ENCODE data around the gene TIMP3. TPM values are rescaled to one million over a fixed set of nuclear protein-coding genes. Genes with fewer than 3 reads are reported as not detected.

TIMP3 gene
- total RNA-seq, 1 donor from 2014 or later: 15.2 TPM

GRCh38 chr22:32846780-32847491 lies 45.4 kb downstream of the TIMP3 start:
- H3K4me1 Mint-ChIP-seq (ENCODE audit: low read depth, unreplicated experiment): no peaks in the 10 kb centered on the region
- no peak overlapping the region for H3K4me3 Mint-ChIP-seq (ENCODE audit: unreplicated experiment)
- peaks cover 2% of the 10 kb centered on the region for H3K9me3 Mint-ChIP-seq (ENCODE audit: unreplicated experiment)
- no peak overlapping the region for H3K27ac Mint-ChIP-seq (ENCODE audit: unreplicated experiment)
- TF ChIP-seq, protein P1, sequence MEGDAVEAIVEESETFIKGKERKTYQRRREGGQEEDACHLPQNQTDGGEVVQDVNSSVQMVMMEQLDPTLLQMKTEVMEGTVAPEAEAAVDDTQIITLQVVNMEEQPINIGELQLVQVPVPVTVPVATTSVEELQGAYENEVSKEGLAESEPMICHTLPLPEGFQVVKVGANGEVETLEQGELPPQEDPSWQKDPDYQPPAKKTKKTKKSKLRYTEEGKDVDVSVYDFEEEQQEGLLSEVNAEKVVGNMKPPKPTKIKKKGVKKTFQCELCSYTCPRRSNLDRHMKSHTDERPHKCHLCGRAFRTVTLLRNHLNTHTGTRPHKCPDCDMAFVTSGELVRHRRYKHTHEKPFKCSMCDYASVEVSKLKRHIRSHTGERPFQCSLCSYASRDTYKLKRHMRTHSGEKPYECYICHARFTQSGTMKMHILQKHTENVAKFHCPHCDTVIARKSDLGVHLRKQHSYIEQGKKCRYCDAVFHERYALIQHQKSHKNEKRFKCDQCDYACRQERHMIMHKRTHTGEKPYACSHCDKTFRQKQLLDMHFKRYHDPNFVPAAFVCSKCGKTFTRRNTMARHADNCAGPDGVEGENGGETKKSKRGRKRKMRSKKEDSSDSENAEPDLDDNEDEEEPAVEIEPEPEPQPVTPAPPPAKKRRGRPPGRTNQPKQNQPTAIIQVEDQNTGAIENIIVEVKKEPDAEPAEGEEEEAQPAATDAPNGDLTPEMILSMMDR (IDR thresholded peaks at IDR 0.05; ENCODE audit: partially characterized antibody, unreplicated experiment): no peak
- DNase-seq: no peak
- H3K36me3 Mint-ChIP-seq (ENCODE audit: unreplicated experiment): no peaks in the 10 kb centered on the region
- H3K27me3 Mint-ChIP-seq (ENCODE audit: unreplicated experiment): no peaks in the 10 kb centered on the region

- no peaks in the 10 kb centered on the region for H3K36me3 Mint-ChIP-seq (ENCODE audit: unreplicated experiment)
- H3K9me3 Mint-ChIP-seq (ENCODE audit: unreplicated experiment): no peaks in the 10 kb centered on the region
- TF ChIP-seq, protein P1 (IDR thresholded peaks at IDR 0.05; ENCODE audit: partially characterized antibody, unreplicated experiment): no peak
- H3K4me1 Mint-ChIP-seq (ENCODE audit: low read depth, unreplicated experiment): peaks cover 7% of the 10 kb centered on the region
- DNase-seq: no peak
- H3K27ac Mint-ChIP-seq (ENCODE audit: unreplicated experiment): no peak overlapping the region
- no peaks in the 10 kb centered on the region for H3K27me3 Mint-ChIP-seq (ENCODE audit: unreplicated experiment)
- no peak overlapping the region for H3K4me3 Mint-ChIP-seq (ENCODE audit: unreplicated experiment)
These were observed 46.7 kb downstream of the TIMP3 start for GRCh38 chr22:32848226-32848625.

GRCh38 chr22:32849501-32849900 lies 48.0 kb downstream of the TIMP3 start:
- H3K9me3 Mint-ChIP-seq (ENCODE audit: unreplicated experiment): peaks cover 3% of the 10 kb centered on the region
- DNase-seq: no peak
- H3K4me1 Mint-ChIP-seq (ENCODE audit: low read depth, unreplicated experiment): peaks cover 8% of the 10 kb centered on the region
- no peaks in the 10 kb centered on the region for H3K27me3 Mint-ChIP-seq (ENCODE audit: unreplicated experiment)
- no peak overlapping the region for H3K27ac Mint-ChIP-seq (ENCODE audit: unreplicated experiment)
- H3K4me3 Mint-ChIP-seq (ENCODE audit: unreplicated experiment): no peak overlapping the region
- H3K36me3 Mint-ChIP-seq (ENCODE audit: unreplicated experiment): no peaks in the 10 kb centered on the region
- TF ChIP-seq, protein P1 (IDR thresholded peaks at IDR 0.05; ENCODE audit: partially characterized antibody, unreplicated experiment): no peak

- no peak for DNase-seq
- TF ChIP-seq, protein P1 (IDR thresholded peaks at IDR 0.05; ENCODE audit: partially characterized antibody, unreplicated experiment): no peak
- Mint-ChIP-seq H3K4me3 (ENCODE audit: unreplicated experiment) (no peak overlapping the region), H3K4me1 (ENCODE audit: low read depth, unreplicated experiment) (peaks cover 8% of the 10 kb centered on the region), H3K9me3 (ENCODE audit: unreplicated experiment) (peaks cover 3% of the 10 kb centered on the region), H3K27me3 (ENCODE audit: unreplicated experiment) (no peaks in the 10 kb centered on the region), H3K27ac (ENCODE audit: unreplicated experiment) (no peak overlapping the region), H3K36me3 (ENCODE audit: unreplicated experiment) (no peaks in the 10 kb centered on the region)
These were observed 48.7 kb downstream of the TIMP3 start for GRCh38 chr22:32850157-32850556.

Data from glutamatergic neuron (in vitro differentiated cells).